Neural progenitor cell (in vitro differentiated cells): ENCODE measurements around the gene HNMT. TPM values are rescaled to one million over a fixed set of nuclear protein-coding genes. Genes with fewer than 3 reads are reported as not detected.

Experiments used
- DNase-seq: peaks from one replicate; pipeline ENCODE4 v3.0.0-alpha.2; 2016; ENCODE audit warnings: low spot score
- H2AFZ ChIP-seq: fragments of 200-600 bp; sonication (generic); replicated peaks from 2 replicates; pipeline ENCODE4 v1.6.1; 2016; ENCODE audit warnings: antibody characterized with exemption
- H3F3A ChIP-seq: fragments of 200-600 bp; sonication (generic); 2 replicates; pipeline ENCODE4 v1.6.1; 2016; ENCODE audit warnings: antibody characterized with exemption, low read depth
- H3K27ac ChIP-seq: fragments of 200-600 bp; sonication (generic); 2 replicates; pipeline ENCODE4 v1.5.1; 2016; ENCODE audit warnings: mild to moderate bottlenecking
- H3K27me3 ChIP-seq: fragments of 200-600 bp; sonication (generic); 2 replicates; pipeline ENCODE4 v1.6.1; 2016; ENCODE audit warnings: mild to moderate bottlenecking, moderate library complexity
- H3K36me3 ChIP-seq: fragments of 200-600 bp; sonication (generic); 2 replicates; pipeline ENCODE4 v1.5.1; 2016
- H3K4me1 ChIP-seq: fragments of 200-600 bp; sonication (generic); 2 replicates; pipeline ENCODE4 v1.6.1; 2016; ENCODE audit warnings: mixed run types
- H3K4me2 ChIP-seq: fragments of 200-600 bp; sonication (generic); 2 replicates; pipeline ENCODE4 v1.6.1; 2016
- H3K4me3 ChIP-seq: fragments of 200-600 bp; sonication (generic); 2 replicates; pipeline ENCODE4 v1.5.1; 2016
- H3K79me2 ChIP-seq: fragments of 200-600 bp; sonication (generic); 2 replicates; pipeline ENCODE4 v1.6.1; 2016; ENCODE audit warnings: low read depth
- H3K9ac ChIP-seq: fragments of 200-600 bp; sonication (generic); 2 replicates; pipeline ENCODE4 v1.6.1; 2016
- H3K9me3 ChIP-seq: fragments of 200-600 bp; sonication (generic); 2 replicates; pipeline ENCODE4 v1.5.1; 2016; ENCODE audit warnings: low read depth
- H4K20me1 ChIP-seq: fragments of 200-600 bp; sonication (generic); 2 replicates; pipeline ENCODE4 v1.6.1; 2016; ENCODE audit warnings: low read depth
- H3K27ac Mint-ChIP-seq: 3 replicates; pipeline ENCODE4 v1.8.0; 2021; ENCODE audit warnings: mixed read lengths
- H3K27me3 Mint-ChIP-seq: 2 replicates; pipeline ENCODE4 v1.8.0; 2022; ENCODE audit warnings: low read depth, mild to moderate bottlenecking, inconsistent platforms, moderate library complexity, mixed read lengths; ENCODE audit not compliant: insufficient read depth
- H3K36me3 Mint-ChIP-seq: 3 replicates; pipeline ENCODE4 v1.8.0; 2021; ENCODE audit warnings: mixed read lengths
- H3K4me1 Mint-ChIP-seq: 3 replicates; pipeline ENCODE4 v1.8.0; 2021; ENCODE audit warnings: mixed read lengths
- H3K4me3 Mint-ChIP-seq: 3 replicates; pipeline ENCODE4 v1.8.0; 2021; ENCODE audit warnings: mild to moderate bottlenecking, moderate library complexity, mixed read lengths
- H3K9me3 Mint-ChIP-seq: 3 replicates; pipeline ENCODE4 v1.8.0; 2020; ENCODE audit warnings: mixed read lengths
- EZH2 ChIP-seq: fragments of 200-600 bp; sonication (generic); IDR thresholded peaks from 2 replicates; pipeline ENCODE4 v1.6.1; 2017; ENCODE audit warnings: antibody characterized with exemption, mild to moderate bottlenecking, moderate library complexity
- EZH2phosphoT487 ChIP-seq: fragments of 200-600 bp; sonication (generic); IDR thresholded peaks from 2 replicates; pipeline ENCODE4 v1.6.1; 2017; ENCODE audit warnings: antibody characterized with exemption
- total RNA-seq: library from RNA; depleted of rRNA; stranded (reverse); fragments of >200 nt; gene quantifications from 2 replicates; pipeline ENCODE4 v1.2.3, GENCODE V29; 2015; ENCODE audit warnings: low replicate concordance
- TF ChIP-seq, protein P1 (sequence below): fragments of 200-600 bp; sonication (generic); IDR thresholded peaks from 2 replicates; pipeline ENCODE4 v1.5.1; 2017; ENCODE audit warnings: antibody characterized with exemption, mild to moderate bottlenecking

Gene HNMT
- total RNA-seq, 1 donor from 2014 or later, result 1.6 TPM

DNA sequence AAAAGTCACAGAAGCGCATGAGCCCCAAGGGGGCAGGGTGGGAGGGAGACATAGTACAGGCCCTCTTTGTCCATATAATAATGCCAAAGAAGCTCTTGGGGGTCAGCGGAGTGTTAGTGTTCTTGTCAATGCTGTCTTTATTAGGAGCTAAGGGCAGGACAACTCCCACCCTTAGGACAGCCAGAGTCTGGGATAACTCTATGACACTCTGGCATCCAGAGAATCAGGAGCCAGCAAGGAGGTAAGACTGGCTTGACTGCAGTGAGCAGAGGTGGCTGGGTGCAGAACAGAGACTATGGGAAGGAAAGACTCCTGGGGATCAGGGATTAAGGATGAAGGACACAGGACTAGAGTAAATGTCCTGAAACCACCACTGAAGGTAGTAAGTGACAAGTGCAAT, 19.0 kb upstream of the HNMT start:
- Histone ChIP-seq H3K4me2 (no peak overlapping the region), H3K4me3 (no peak overlapping the region), H3K9me3 (no peaks in the 10 kb centered on the region), H3K9ac (no peak overlapping the region), H3K36me3 (no peaks in the 10 kb centered on the region), H3K79me2 (no peaks in the 10 kb centered on the region), H3F3A (no peaks in the 10 kb centered on the region), H3K27ac (no peak overlapping the region), H4K20me1 (no peaks in the 10 kb centered on the region), H3K4me1 (peaks cover 5% of the 10 kb centered on the region), H2AFZ (no peak overlapping the region), H3K27me3 (no peaks in the 10 kb centered on the region)
- TF ChIP-seq EZH2 (no peak), EZH2phosphoT487 (no peak)
- TF ChIP-seq, protein P1, sequence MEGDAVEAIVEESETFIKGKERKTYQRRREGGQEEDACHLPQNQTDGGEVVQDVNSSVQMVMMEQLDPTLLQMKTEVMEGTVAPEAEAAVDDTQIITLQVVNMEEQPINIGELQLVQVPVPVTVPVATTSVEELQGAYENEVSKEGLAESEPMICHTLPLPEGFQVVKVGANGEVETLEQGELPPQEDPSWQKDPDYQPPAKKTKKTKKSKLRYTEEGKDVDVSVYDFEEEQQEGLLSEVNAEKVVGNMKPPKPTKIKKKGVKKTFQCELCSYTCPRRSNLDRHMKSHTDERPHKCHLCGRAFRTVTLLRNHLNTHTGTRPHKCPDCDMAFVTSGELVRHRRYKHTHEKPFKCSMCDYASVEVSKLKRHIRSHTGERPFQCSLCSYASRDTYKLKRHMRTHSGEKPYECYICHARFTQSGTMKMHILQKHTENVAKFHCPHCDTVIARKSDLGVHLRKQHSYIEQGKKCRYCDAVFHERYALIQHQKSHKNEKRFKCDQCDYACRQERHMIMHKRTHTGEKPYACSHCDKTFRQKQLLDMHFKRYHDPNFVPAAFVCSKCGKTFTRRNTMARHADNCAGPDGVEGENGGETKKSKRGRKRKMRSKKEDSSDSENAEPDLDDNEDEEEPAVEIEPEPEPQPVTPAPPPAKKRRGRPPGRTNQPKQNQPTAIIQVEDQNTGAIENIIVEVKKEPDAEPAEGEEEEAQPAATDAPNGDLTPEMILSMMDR, result no peak
- H3K4me1 Mint-ChIP-seq, result peaks cover 11% of the 10 kb centered on the region
- H3K4me3 Mint-ChIP-seq, result no peak overlapping the region
- H3K27ac Mint-ChIP-seq, result no peak overlapping the region
- DNase-seq, result no peak
- H3K36me3 Mint-ChIP-seq, result no peaks in the 10 kb centered on the region
- no peaks in the 10 kb centered on the region for H3K9me3 Mint-ChIP-seq
- H3K27me3 Mint-ChIP-seq, result peaks cover 2% of the 10 kb centered on the region

DNA sequence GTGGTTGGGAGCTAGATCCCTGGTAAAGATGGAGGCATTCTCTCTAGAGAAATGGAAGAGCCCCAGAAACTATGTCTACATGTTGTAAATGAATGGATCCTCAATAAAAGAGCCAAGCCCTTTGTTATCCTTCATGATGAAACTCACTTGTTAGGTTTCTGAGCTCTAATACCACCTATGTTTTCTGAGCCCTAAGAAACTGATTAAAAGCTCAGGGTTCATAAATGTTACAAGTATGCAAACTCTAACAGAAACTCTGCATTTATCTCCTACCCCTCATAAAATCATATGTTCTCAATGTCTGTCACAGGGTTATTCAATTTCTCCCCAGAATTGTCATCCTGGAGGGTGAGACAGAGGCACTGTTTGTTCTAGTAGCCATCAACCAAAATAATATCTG, 18.0 kb upstream of the HNMT start:
- Histone ChIP-seq H3K9ac (no peak overlapping the region), H3K4me1 (peaks cover 5% of the 10 kb centered on the region), H3K9me3 (no peaks in the 10 kb centered on the region), H3F3A (no peaks in the 10 kb centered on the region), H3K79me2 (no peaks in the 10 kb centered on the region), H3K4me3 (no peak overlapping the region), H3K36me3 (no peaks in the 10 kb centered on the region), H3K4me2 (no peak overlapping the region), H4K20me1 (no peaks in the 10 kb centered on the region), H3K27me3 (no peaks in the 10 kb centered on the region), H3K27ac (no peak overlapping the region), H2AFZ (no peak overlapping the region)
- no peak for DNase-seq
- Mint-ChIP-seq H3K4me3 (no peak overlapping the region), H3K27me3 (peaks cover 2% of the 10 kb centered on the region), H3K9me3 (no peaks in the 10 kb centered on the region), H3K27ac (no peak overlapping the region), H3K4me1 (peaks cover 11% of the 10 kb centered on the region), H3K36me3 (no peaks in the 10 kb centered on the region)
- TF ChIP-seq, protein P1, result no peak
- TF ChIP-seq EZH2phosphoT487 (no peak), EZH2 (no peak)

DNA sequence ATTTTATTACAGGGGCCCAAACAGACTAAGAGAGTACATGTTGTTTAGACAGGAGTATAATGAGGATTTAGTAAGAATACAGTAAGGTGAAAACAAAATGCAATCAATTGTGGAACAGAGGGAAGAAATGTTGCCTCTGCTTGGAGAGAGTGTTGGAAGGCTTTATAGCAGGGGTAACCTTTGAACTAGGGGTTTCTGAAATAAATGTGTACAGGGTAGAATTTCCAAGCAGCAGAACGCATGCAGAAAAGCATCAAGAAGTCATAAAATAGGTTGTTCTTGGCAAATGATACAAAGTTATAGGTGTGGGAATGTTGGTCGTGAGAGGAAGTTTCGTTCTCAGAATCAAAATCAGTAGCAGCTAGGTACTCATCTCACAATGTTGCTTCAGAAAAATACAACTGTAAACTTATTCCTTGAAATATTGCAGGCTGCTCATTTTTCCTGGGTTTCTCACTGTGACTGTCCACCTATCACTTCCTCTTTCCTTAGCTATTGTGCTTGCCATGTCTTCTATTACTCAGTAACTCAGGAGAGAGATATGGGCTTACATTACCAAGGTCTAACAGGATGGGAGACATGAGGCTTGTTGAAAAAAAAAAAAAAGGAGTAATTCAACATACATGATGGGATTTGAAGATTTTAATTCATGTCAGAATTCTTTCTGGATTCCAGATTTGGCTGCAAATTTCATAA, 17.1 kb upstream of the HNMT start:
- Histone ChIP-seq H3K79me2 (no peaks in the 10 kb centered on the region), H3K4me1 (peaks cover 5% of the 10 kb centered on the region), H3K27ac (no peak overlapping the region), H3K4me3 (no peak overlapping the region), H3K9ac (no peak overlapping the region), H3K36me3 (no peaks in the 10 kb centered on the region), H3K9me3 (no peaks in the 10 kb centered on the region), H3F3A (no peaks in the 10 kb centered on the region), H2AFZ (no peak overlapping the region), H4K20me1 (no peaks in the 10 kb centered on the region), H3K27me3 (no peaks in the 10 kb centered on the region), H3K4me2 (no peak overlapping the region)
- H3K9me3 Mint-ChIP-seq, result no peaks in the 10 kb centered on the region
- no peaks in the 10 kb centered on the region for H3K36me3 Mint-ChIP-seq
- TF ChIP-seq, protein P1, result no peak
- TF ChIP-seq EZH2, result no peak
- no peak for TF ChIP-seq EZH2phosphoT487
- no peak for DNase-seq
- H3K27ac Mint-ChIP-seq, result no peak overlapping the region
- peaks cover 11% of the 10 kb centered on the region for H3K4me1 Mint-ChIP-seq
- H3K4me3 Mint-ChIP-seq, result no peak overlapping the region
- H3K27me3 Mint-ChIP-seq, result peaks cover 2% of the 10 kb centered on the region
